NCI-H1092 treated with DMSO at 0.1 percent for 48 hours (cell line): Measurements from ENCODE around the gene NDUFA6.

ENCODE experiments used
- DNase-seq: peaks from one replicate; lab custom pipeline; 2025; lab: John Stamatoyannopoulos, UW

The NDUFA6 gene

GRCh38 chr22:42070517-42071422 is 19.8 kb downstream of the NDUFA6 start, which contains the start of gene NAGA:
Gene NAGA, minus strand, starts transcription at chr22:42070812. Its CDS starts 515 bp downstream, at chr22:42070297.
- DNase-seq: peak; percentile 96

DNA sequence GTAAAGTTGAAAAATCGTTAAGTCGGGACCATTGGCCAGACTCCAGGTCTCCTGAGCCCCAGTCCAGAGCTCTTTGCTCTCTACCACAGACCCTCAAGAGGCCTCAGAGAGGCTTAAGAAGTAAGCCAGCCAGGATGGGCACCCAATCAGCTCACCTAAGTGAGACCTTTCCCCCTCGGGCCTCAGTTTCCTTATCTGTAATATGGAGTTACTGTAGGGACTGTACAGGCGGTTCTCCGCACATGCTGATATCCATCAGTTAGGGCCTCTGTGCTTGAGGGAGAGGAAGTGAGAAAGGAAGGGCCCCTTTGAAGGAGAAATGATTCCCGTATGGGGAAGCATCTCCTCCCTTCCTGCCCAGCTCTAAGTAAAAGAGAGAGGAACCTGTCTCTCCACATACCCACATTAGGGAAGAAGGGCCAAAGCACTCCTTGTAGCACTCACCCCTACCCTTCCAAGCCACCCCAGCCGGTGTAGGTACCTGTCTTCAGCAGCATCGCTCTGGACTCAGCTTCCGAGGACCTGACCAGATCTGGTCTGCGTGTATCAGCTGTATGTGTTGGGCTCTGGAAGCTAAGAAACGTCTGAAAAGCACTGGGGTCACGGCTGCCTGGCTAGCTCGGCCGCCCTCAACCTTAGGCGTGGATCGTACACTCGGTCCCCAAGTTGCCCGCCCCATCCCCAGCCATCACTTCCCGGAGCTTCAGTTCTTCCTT is 20.6 kb downstream of the NDUFA6 start:
- DNase-seq: no peak

DNA sequence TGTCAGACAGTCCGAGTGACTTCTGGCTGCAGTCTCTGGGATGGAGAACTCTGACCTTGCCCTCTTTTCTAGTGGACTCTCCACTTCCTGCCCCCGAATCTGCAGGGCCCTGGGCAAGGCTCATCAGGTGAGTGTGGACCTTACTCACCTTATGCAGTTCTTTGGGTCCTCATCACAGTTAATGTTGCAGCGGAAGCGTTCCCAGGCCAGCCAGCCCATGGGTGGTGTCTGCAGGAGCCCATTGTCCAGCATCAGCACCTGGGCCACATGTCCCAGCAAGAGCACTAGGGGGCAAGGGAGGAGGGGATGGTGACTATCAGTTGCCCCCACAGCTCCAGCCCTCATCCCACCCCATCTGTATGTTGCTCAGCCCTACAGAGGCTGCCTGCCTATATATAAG is 22.3 kb downstream of the NDUFA6 start:
- no peak for DNase-seq

DNA sequence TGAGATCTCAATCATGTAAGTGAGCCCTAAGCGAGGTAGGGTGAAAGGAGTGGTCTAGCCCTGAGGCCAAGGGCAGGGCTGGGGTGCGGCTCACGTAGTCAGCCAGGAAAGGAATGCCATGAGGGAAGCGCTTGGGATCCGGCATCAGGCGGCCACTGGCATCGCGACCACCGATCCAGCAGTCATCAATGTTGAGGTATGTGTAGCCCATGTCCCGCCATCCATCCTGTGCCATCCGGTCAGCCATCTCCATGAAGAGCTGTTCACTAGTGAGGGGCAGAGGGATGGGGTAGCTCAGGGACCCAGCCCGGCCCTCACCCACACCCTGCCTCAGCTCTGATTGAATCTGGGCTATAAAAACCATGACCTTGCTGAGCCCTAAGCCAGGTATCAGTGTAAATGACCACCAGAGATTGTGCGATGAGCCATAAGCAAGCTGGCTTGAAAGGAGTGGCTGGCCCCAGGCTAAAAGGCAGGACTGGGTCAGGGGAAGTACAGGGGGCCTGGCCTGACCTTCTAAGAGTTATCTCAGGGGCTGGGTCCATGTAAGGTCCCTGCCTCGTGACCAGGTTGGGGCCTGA is 22.8 kb downstream of the NDUFA6 start:
- DNase-seq: no peak

GRCh38 chr22:42066937-42067336 is 23.6 kb downstream of the NDUFA6 start:
- no peak for DNase-seq

DNA sequence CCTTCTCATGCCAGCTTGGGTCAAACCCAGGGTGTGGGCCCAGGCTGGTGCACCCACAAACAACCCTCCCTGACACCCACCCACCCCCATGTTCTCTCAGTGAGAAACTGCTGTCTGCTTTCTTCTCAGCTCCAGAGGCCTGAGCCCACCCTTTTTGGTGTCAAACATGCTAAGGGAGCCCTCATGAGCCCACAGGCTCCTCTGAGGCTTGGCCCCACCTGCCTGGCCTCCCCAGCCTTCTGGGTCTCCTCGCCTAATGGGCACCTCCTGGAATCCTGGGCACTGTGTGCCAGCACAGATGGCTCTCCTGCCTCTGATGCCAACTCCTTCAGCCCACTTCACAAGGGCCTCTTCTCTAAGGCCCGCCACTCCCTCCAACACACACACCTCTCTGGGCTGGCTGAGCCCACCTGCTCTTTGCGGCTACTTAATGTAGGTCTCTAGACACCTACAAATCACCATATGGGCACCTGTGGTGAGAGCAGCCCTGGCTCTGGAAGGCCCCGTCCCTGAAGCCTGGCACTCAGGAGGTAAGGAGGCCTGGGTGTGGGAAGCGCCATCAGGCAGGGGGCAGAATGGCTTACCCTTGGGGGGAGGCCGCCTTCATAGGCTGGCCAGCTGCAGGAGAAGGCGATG is 24.3 kb downstream of the NDUFA6 start:
- no peak for DNase-seq

- DNase-seq: no peak
These were observed 25.0 kb downstream of the NDUFA6 start for GRCh38 chr22:42065438-42066125.

DNA sequence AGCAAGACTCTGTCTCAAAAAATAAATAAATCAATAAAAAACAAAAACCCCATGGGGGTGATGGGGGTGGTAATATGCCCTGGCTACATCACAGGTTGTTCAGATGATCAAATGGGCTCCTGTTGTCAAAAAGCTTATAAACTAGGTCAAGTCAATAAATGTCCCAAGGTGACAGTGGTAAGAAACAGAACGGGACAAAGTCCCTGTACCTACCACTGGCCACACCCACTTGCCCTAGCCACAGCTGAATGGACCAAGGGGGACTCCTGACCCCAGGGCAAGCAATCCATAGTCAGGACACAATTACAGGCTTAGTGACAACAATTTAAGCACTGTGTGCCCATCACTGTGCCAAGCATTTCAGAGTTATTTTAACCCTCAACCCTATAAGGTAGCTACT is 25.9 kb downstream of the NDUFA6 start:
- no peak for DNase-seq

DNA sequence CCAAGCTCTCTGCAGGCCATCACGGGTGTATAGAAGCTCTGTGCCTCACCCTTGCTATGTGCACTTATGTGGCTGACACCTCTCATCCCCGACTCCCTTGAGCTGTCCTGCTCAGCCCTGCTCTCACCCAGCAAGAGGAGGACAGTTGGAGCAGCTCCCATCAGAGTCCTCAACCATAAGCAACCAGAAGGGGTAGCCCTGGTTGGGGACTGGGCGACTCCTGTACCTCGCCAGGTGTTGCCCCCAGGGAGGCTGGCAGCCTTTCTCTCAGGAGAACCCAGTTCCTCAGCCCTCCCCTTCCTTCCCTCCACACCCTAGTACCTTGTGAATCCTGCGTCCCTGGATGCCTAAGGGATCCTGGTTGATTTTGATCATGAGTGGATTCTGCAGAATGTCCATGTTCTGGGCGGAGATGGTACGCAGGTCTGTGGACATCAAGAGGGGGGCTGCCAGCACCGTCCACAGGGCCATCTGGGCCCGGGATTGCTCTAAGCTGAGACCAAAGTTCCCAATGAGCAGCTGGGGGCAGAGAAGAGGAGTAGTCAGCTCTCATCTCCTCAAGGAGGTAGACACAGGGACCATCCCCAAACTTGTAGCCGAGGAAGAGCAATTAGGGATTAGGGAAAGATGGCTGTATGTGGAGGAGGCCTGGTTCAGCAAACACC is 27.9 kb downstream of the NDUFA6 start:
- DNase-seq: no peak

DNA sequence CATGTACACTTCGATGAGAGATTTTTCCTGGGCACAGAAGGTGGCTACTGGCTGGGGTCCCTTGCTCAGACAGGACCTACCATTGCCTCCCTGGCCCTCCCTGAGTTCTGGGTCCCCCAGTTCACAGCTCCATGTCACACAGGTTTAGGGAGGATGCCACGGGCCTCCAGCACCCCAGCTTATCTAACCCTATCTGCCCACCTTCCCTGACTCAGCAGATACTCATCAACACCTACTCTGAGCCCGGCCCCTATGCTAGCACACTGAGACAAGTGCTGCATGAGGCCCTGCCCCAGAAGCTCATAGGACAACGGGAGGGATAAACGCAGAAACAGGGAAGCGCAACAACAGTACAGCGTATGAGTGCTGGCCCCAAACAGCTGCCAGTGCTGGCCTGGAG is 29.5 kb downstream of the NDUFA6 start:
- no peak for DNase-seq

- DNase-seq: no peak
These were observed 30.1 kb downstream of the NDUFA6 start for GRCh38 chr22:42060489-42060888.

- no peak for DNase-seq
These were observed 33.6 kb downstream of the NDUFA6 start for GRCh38 chr22:42056757-42057511.

GRCh38 chr22:42052765-42053164 is 37.8 kb downstream of the NDUFA6 start:
- DNase-seq: no peak

- no peak for DNase-seq
These were observed 39.9 kb downstream of the NDUFA6 start for GRCh38 chr22:42050641-42051180.

- no peak for DNase-seq
These were observed 48.8 kb downstream of the NDUFA6 start for GRCh38 chr22:42041784-42042183.

GRCh38 chr22:42039271-42039670 is 51.3 kb downstream of the NDUFA6 start:
- no peak for DNase-seq
